ENCODE results near the gene GCFC2.
A peak's percentile ranks its signal among the peaks of the same experiment; 100 is the strongest.

Gene GCFC2

GRCh38 chr2:75646583-75647425 is 63.9 kb downstream of the GCFC2 start, which contains the start of gene MRPL19:
Gene MRPL19 (plus strand): TSS chr2:75646783. CDS start chr2:75646808, 25 bp downstream.
- no peaks in the 10 kb centered on the region for H3K27me3 ChIP-seq (ENCODE audit: low read depth, low read length)
- H3K4me1 ChIP-seq (ENCODE audit: control insufficient read depth in 1 of 2, insufficient read depth in 2 of 2, low read length in 2 of 2) = peaks cover 0 to 15% of the 10 kb centered on the region in 2 donors
- H3K27ac ChIP-seq (ENCODE audit: low read length) = peak within 1 kb of the TSS; percentile 24
- H3K36me3 ChIP-seq (ENCODE audit: control insufficient read depth in 1 of 2, insufficient read depth in 2 of 2, low read length in 2 of 2) = peaks cover 0 to 16% of the 10 kb centered on the region in 2 donors
- peak within 1 kb of the TSS; percentile 72 to 93 for H3K4me3 ChIP-seq (ENCODE audit: low read depth in 1 of 2, low read length in 2 of 2)
- H3K9me3 ChIP-seq (ENCODE audit: control insufficient read depth in 1 of 2, low read length in 2 of 2) = no peaks in the 10 kb centered on the region

- H3K4me1 ChIP-seq (ENCODE audit: control insufficient read depth in 1 of 2, insufficient read depth in 2 of 2, low read length in 2 of 2) = peaks cover 0 to 15% of the 10 kb centered on the region in 2 donors
- H3K9me3 ChIP-seq (ENCODE audit: control insufficient read depth in 1 of 2, low read length in 2 of 2) = no peaks in the 10 kb centered on the region
- peaks cover 0 to 10% of the 10 kb centered on the region in 2 donors for H3K36me3 ChIP-seq (ENCODE audit: control insufficient read depth in 1 of 2, insufficient read depth in 2 of 2, low read length in 2 of 2)
- H3K27ac ChIP-seq (ENCODE audit: low read length) = peak overlapping the region; percentile 24
- peak overlapping the region; percentile 72 to 93 for H3K4me3 ChIP-seq (ENCODE audit: low read depth in 1 of 2, low read length in 2 of 2)
- no peaks in the 10 kb centered on the region for H3K27me3 ChIP-seq (ENCODE audit: low read depth, low read length)
Measured at GRCh38 chr2:75646090-75646582, 64.6 kb downstream of the GCFC2 start.

GRCh38 chr2:75645643-75646042 is 65.1 kb downstream of the GCFC2 start:
- no peak overlapping the region for H3K27ac ChIP-seq (ENCODE audit: low read length)
- H3K4me3 ChIP-seq (ENCODE audit: low read depth in 1 of 2, low read length in 2 of 2) = peak overlapping the region in 1 of 2 donors; percentile 93
- H3K4me1 ChIP-seq (ENCODE audit: control insufficient read depth in 1 of 2, insufficient read depth in 2 of 2, low read length in 2 of 2) = peaks cover 0 to 15% of the 10 kb centered on the region in 2 donors
- H3K27me3 ChIP-seq (ENCODE audit: low read depth, low read length) = no peaks in the 10 kb centered on the region
- H3K9me3 ChIP-seq (ENCODE audit: control insufficient read depth in 1 of 2, low read length in 2 of 2) = no peaks in the 10 kb centered on the region
- peaks cover 0 to 6% of the 10 kb centered on the region in 2 donors for H3K36me3 ChIP-seq (ENCODE audit: control insufficient read depth in 1 of 2, insufficient read depth in 2 of 2, low read length in 2 of 2)

- Histone ChIP-seq H3K27ac (ENCODE audit: low read length) (no peak overlapping the region), H3K4me1 (ENCODE audit: control insufficient read depth in 1 of 2, insufficient read depth in 2 of 2, low read length in 2 of 2) (peaks cover 0 to 15% of the 10 kb centered on the region in 2 donors), H3K9me3 (ENCODE audit: control insufficient read depth in 1 of 2, low read length in 2 of 2) (no peaks in the 10 kb centered on the region), H3K4me3 (ENCODE audit: low read depth in 1 of 2, low read length in 2 of 2) (no peak overlapping the region), H3K36me3 (ENCODE audit: control insufficient read depth in 1 of 2, insufficient read depth in 2 of 2, low read length in 2 of 2) (no peaks in the 10 kb centered on the region), H3K27me3 (ENCODE audit: low read depth, low read length) (no peaks in the 10 kb centered on the region)
Measured at GRCh38 chr2:75643980-75644379, 66.7 kb downstream of the GCFC2 start.

- H3K9me3 ChIP-seq (ENCODE audit: control insufficient read depth in 1 of 2, low read length in 2 of 2) = no peaks in the 10 kb centered on the region
- peaks cover 0 to 6% of the 10 kb centered on the region in 2 donors for H3K4me1 ChIP-seq (ENCODE audit: control insufficient read depth in 1 of 2, insufficient read depth in 2 of 2, low read length in 2 of 2)
- H3K4me3 ChIP-seq (ENCODE audit: low read depth in 1 of 2, low read length in 2 of 2) = no peak overlapping the region
- no peak overlapping the region for H3K27ac ChIP-seq (ENCODE audit: low read length)
- H3K36me3 ChIP-seq (ENCODE audit: control insufficient read depth in 1 of 2, insufficient read depth in 2 of 2, low read length in 2 of 2) = no peaks in the 10 kb centered on the region
- no peaks in the 10 kb centered on the region for H3K27me3 ChIP-seq (ENCODE audit: low read depth, low read length)
Measured at GRCh38 chr2:75641587-75641986, 69.1 kb downstream of the GCFC2 start.

- Histone ChIP-seq H3K4me1 (ENCODE audit: control insufficient read depth in 1 of 2, insufficient read depth in 2 of 2, low read length in 2 of 2) (no peaks in the 10 kb centered on the region), H3K27ac (ENCODE audit: low read length) (no peak overlapping the region), H3K36me3 (ENCODE audit: control insufficient read depth in 1 of 2, insufficient read depth in 2 of 2, low read length in 2 of 2) (no peaks in the 10 kb centered on the region), H3K27me3 (ENCODE audit: low read depth, low read length) (no peaks in the 10 kb centered on the region), H3K9me3 (ENCODE audit: control insufficient read depth in 1 of 2, low read length in 2 of 2) (no peaks in the 10 kb centered on the region), H3K4me3 (ENCODE audit: low read depth in 1 of 2, low read length in 2 of 2) (no peak overlapping the region)
Measured at GRCh38 chr2:75640621-75641121, 70.0 kb downstream of the GCFC2 start.

GRCh38 chr2:75637568-75637967 is 73.1 kb downstream of the GCFC2 start:
- Histone ChIP-seq H3K9me3 (ENCODE audit: control insufficient read depth in 1 of 2, low read length in 2 of 2) (no peaks in the 10 kb centered on the region), H3K27me3 (ENCODE audit: low read depth, low read length) (no peaks in the 10 kb centered on the region), H3K4me1 (ENCODE audit: control insufficient read depth in 1 of 2, insufficient read depth in 2 of 2, low read length in 2 of 2) (no peaks in the 10 kb centered on the region), H3K36me3 (ENCODE audit: control insufficient read depth in 1 of 2, insufficient read depth in 2 of 2, low read length in 2 of 2) (no peaks in the 10 kb centered on the region), H3K4me3 (ENCODE audit: low read depth in 1 of 2, low read length in 2 of 2) (no peak overlapping the region), H3K27ac (ENCODE audit: low read length) (no peak overlapping the region)

GRCh38 chr2:75634945-75635344 is 75.8 kb downstream of the GCFC2 start:
- Histone ChIP-seq H3K27ac (ENCODE audit: low read length) (no peak overlapping the region), H3K27me3 (ENCODE audit: low read depth, low read length) (no peaks in the 10 kb centered on the region), H3K9me3 (ENCODE audit: control insufficient read depth in 1 of 2, low read length in 2 of 2) (no peaks in the 10 kb centered on the region), H3K4me3 (ENCODE audit: low read depth in 1 of 2, low read length in 2 of 2) (no peak overlapping the region), H3K4me1 (ENCODE audit: control insufficient read depth in 1 of 2, insufficient read depth in 2 of 2, low read length in 2 of 2) (no peaks in the 10 kb centered on the region), H3K36me3 (ENCODE audit: control insufficient read depth in 1 of 2, insufficient read depth in 2 of 2, low read length in 2 of 2) (no peaks in the 10 kb centered on the region)

- no peaks in the 10 kb centered on the region for H3K36me3 ChIP-seq (ENCODE audit: control insufficient read depth in 1 of 2, insufficient read depth in 2 of 2, low read length in 2 of 2)
- H3K27ac ChIP-seq (ENCODE audit: low read length) = no peak overlapping the region
- no peak overlapping the region for H3K4me3 ChIP-seq (ENCODE audit: low read depth in 1 of 2, low read length in 2 of 2)
- H3K27me3 ChIP-seq (ENCODE audit: low read depth, low read length) = no peaks in the 10 kb centered on the region
- H3K4me1 ChIP-seq (ENCODE audit: control insufficient read depth in 1 of 2, insufficient read depth in 2 of 2, low read length in 2 of 2) = no peaks in the 10 kb centered on the region
- H3K9me3 ChIP-seq (ENCODE audit: control insufficient read depth in 1 of 2, low read length in 2 of 2) = no peaks in the 10 kb centered on the region
Measured at GRCh38 chr2:75633620-75634019, 77.1 kb downstream of the GCFC2 start.

GRCh38 chr2:75632813-75633212 is 77.9 kb downstream of the GCFC2 start:
- H3K27me3 ChIP-seq (ENCODE audit: low read depth, low read length) = no peaks in the 10 kb centered on the region
- H3K4me3 ChIP-seq (ENCODE audit: low read depth in 1 of 2, low read length in 2 of 2) = no peak overlapping the region
- no peaks in the 10 kb centered on the region for H3K36me3 ChIP-seq (ENCODE audit: control insufficient read depth in 1 of 2, insufficient read depth in 2 of 2, low read length in 2 of 2)
- no peaks in the 10 kb centered on the region for H3K4me1 ChIP-seq (ENCODE audit: control insufficient read depth in 1 of 2, insufficient read depth in 2 of 2, low read length in 2 of 2)
- no peak overlapping the region for H3K27ac ChIP-seq (ENCODE audit: low read length)
- H3K9me3 ChIP-seq (ENCODE audit: control insufficient read depth in 1 of 2, low read length in 2 of 2) = no peaks in the 10 kb centered on the region

- Histone ChIP-seq H3K36me3 (ENCODE audit: control insufficient read depth in 1 of 2, insufficient read depth in 2 of 2, low read length in 2 of 2) (no peaks in the 10 kb centered on the region), H3K4me1 (ENCODE audit: control insufficient read depth in 1 of 2, insufficient read depth in 2 of 2, low read length in 2 of 2) (no peaks in the 10 kb centered on the region), H3K27me3 (ENCODE audit: low read depth, low read length) (no peaks in the 10 kb centered on the region), H3K4me3 (ENCODE audit: low read depth in 1 of 2, low read length in 2 of 2) (no peak overlapping the region), H3K27ac (ENCODE audit: low read length) (no peak overlapping the region), H3K9me3 (ENCODE audit: control insufficient read depth in 1 of 2, low read length in 2 of 2) (no peaks in the 10 kb centered on the region)
Measured at GRCh38 chr2:75632091-75632701, 78.5 kb downstream of the GCFC2 start.
